Left lung (tissue), 10 donors: ENCODE measurements around the gene FJX1. TPM values are rescaled to one million over a fixed set of nuclear protein-coding genes. Genes with fewer than 3 reads are reported as not detected.

Source experiments
- ATAC-seq: fragments of 200-7000 bp; cut with Tn5 transposase; one replicate; pipeline ENCODE4 v1.9.1; 2020; ENCODE audit warnings: moderate library complexity
- DNase-seq, 4 donors: peaks; one replicate each; pipeline ENCODE4 v3.0.0-alpha.2; 2013 to 2020
- H3K27ac ChIP-seq, 2 donors: fragments of 200-600 bp; sonication (generic) in 1 of 2; one replicate each; pipeline versions ENCODE4 v1.5.0 to v1.8.0; 2020 to 2021
- H3K27me3 ChIP-seq, 2 donors: fragments of 200-600 bp; sonication (generic) in 1 of 2; one replicate each; pipeline versions ENCODE4 v1.5.0 to v1.8.0; 2020 to 2021
- H3K36me3 ChIP-seq, 2 donors: fragments of 200-600 bp; sonication (generic) in 1 of 2; one replicate each; pipeline versions ENCODE4 v1.5.0 to v1.8.0; 2020 to 2021
- H3K4me1 ChIP-seq, 2 donors: fragments of 200-600 bp; one replicate each; pipeline ENCODE4 v1.8.0; 2021
- H3K4me3 ChIP-seq, 2 donors: fragments of 200-600 bp; sonication (generic) in 1 of 2; one replicate each; pipeline versions ENCODE4 v1.5.0 to v1.8.0; 2020 to 2021; ENCODE audit warnings: mild to moderate bottlenecking in 1 of 2
- H3K9me3 ChIP-seq, 2 donors: fragments of 200-600 bp; sonication (generic) in 1 of 2; one replicate each; pipeline versions ENCODE4 v1.5.0 to v1.8.0; 2020 to 2021
- CTCF ChIP-seq, 2 donors: fragments of 200-600 bp; sonication (generic) in 1 of 2; IDR thresholded peaks; one replicate each; pipeline versions ENCODE4 v1.5.0 to v1.8.0; 2021; ENCODE audit warnings: antibody characterized with exemption in 2 of 2
- intact Hi-C, 2 donors: fragments of 100-400 bp; cut with DNase I; formaldehyde crosslinking; loops; one replicate each; pipeline versions ENCODE4 v1.11.2 to v1.14.2; 2022
- polyA plus RNA-seq, 6 donors: library from polyadenylated mRNA; unstranded; fragments of 120-200 nt; gene quantifications; one replicate each; pipeline ENCODE4 v1.2.1, GENCODE V29; 2013; ENCODE audit not compliant: insufficient read length in 6 of 6
- total RNA-seq, 2 donors: library from RNA; stranded (reverse); fragmentation: NEBNext Ultra II Directional; extraction: Animal tissue kit (Norgen Biotek cat#: 25700); gene quantifications; one replicate each; pipeline ENCODE4 v1.2.1, GENCODE V29; 2021
- donor health status: DM: no; HTN: yes; CAD: no.
- donor health status: DM: no; HTN: no; CAD: no.

Gene FJX1
- total and polyA plus RNA-seq, 8 donors = 3.9 to 6.6 (median 5.0) TPM

- Histone ChIP-seq H3K4me1 (peaks cover 12 to 35% of the 10 kb centered on the region in 2 donors), H3K27me3 (peaks cover 16 to 71% of the 10 kb centered on the region in 2 donors), H3K36me3 (no peaks in the 10 kb centered on the region), H3K9me3 (no peaks in the 10 kb centered on the region), H3K27ac (peak overlapping the region; percentile 76 to 83), H3K4me3 (peak overlapping the region; percentile 53 to 54)
- TF ChIP-seq CTCF (IDR thresholded peaks at IDR 0.05) = no peak
- intact Hi-C loops = loop anchor here in 1 of 2 donors (5.0 kb wide), 1 partner anchor 644 kb away; no protein-coding TSS in a partner anchor
- DNase-seq = peak in 3 of 4 donors; percentile 37 to 81 (median 46)
- peak; percentile 51 for ATAC-seq
Measured at GRCh38 chr11:35618497-35619115, 346 bp downstream of the FJX1 start.

GRCh38 chr11:35619116-35619854 lies 1.0 kb downstream of the FJX1 start:
- H3K4me3 ChIP-seq = peak overlapping the region; percentile 53 to 54
- peak; percentile 15 for ATAC-seq
- peaks cover 12 to 35% of the 10 kb centered on the region in 2 donors for H3K4me1 ChIP-seq
- peaks cover 16 to 68% of the 10 kb centered on the region in 2 donors for H3K27me3 ChIP-seq
- H3K9me3 ChIP-seq = no peaks in the 10 kb centered on the region
- intact Hi-C loops = loop anchor here in 1 of 2 donors (5.0 kb wide), 1 partner anchor 643 kb away; no protein-coding TSS in a partner anchor
- H3K36me3 ChIP-seq = no peaks in the 10 kb centered on the region
- peak in 3 of 4 donors; percentile 32 to 80 (median 48) for DNase-seq
- no peak for TF ChIP-seq CTCF (IDR thresholded peaks at IDR 0.05)
- H3K27ac ChIP-seq = no peak overlapping the region

GRCh38 chr11:35619855-35620640 lies 1.8 kb downstream of the FJX1 start:
- no peak for ATAC-seq
- intact Hi-C loops = loop anchor here in 1 of 2 donors (5.0 kb wide), 1 partner anchor 642 kb away; no protein-coding TSS in a partner anchor
- Histone ChIP-seq H3K27ac (no peak overlapping the region), H3K4me1 (peaks cover 12 to 35% of the 10 kb centered on the region in 2 donors), H3K4me3 (peak overlapping the region; percentile 53 to 54), H3K36me3 (no peaks in the 10 kb centered on the region), H3K9me3 (no peaks in the 10 kb centered on the region), H3K27me3 (peaks cover 16 to 68% of the 10 kb centered on the region in 2 donors)
- no peak for DNase-seq
- no peak for TF ChIP-seq CTCF (IDR thresholded peaks at IDR 0.05)

- intact Hi-C loops = no loop called here
- Histone ChIP-seq H3K36me3 (no peaks in the 10 kb centered on the region), H3K27ac (no peak overlapping the region), H3K27me3 (peaks cover 16 to 68% of the 10 kb centered on the region in 2 donors), H3K9me3 (no peaks in the 10 kb centered on the region), H3K4me1 (peaks cover 12 to 35% of the 10 kb centered on the region in 2 donors), H3K4me3 (no peak overlapping the region)
- no peak for DNase-seq
- ATAC-seq = no peak
- no peak for TF ChIP-seq CTCF (IDR thresholded peaks at IDR 0.05)
Measured at GRCh38 chr11:35620795-35621194, 2.5 kb downstream of the FJX1 start.
